ENCODE measurements around the gene GCC2.
"Not testable (repeated sequence)": the region's sequence is repeated elsewhere in the genome, so short reads cannot be mapped to it uniquely, and the experiment has no call there.

The GCC2 gene

DNA sequence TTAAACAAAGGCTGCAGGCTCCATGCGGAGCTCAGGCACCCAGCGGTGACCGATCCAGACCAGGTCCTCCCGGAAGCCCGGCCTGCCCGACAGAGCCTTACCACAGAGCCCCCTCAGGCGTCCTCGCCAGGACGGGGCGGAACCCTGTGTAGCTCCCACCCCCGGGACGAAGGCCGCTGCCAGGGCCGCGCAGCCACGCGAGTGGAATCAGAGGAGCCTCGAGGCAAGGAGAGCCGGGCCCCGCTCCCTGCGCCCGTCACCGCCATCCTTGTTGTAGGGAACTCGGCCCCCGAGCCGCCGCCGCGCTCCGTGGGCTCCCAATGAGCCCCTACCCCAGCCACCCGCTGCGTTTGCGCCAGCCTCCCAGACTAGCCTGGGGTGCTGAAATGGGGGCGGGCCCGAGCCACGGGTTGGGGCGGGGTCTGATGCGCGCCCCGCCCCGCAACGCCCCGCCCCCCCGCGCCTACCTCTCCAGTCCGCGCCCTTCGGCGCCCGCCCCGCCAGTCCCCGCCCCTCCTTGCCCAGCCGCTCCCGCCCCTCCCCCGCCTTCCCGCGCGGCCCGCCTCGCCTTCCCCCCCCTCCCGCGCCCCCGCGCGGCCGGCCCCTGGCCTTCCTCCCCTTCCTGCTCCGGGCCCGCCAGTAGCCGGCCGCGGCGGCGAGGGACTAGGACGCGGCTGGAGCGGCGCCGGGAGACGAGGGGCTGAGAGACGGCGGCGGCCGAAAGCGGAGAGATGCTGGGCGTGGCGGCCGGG lies 85.0 kb downstream of the GCC2 start, which contains the start of gene LIMS1:
LIMS1 (plus strand) TSS at position 639 of the 752 bp plus-strand sequence; CDS start at position 732, 93 bp downstream.
- peak; percentile 69 for DNase-seq

DNA sequence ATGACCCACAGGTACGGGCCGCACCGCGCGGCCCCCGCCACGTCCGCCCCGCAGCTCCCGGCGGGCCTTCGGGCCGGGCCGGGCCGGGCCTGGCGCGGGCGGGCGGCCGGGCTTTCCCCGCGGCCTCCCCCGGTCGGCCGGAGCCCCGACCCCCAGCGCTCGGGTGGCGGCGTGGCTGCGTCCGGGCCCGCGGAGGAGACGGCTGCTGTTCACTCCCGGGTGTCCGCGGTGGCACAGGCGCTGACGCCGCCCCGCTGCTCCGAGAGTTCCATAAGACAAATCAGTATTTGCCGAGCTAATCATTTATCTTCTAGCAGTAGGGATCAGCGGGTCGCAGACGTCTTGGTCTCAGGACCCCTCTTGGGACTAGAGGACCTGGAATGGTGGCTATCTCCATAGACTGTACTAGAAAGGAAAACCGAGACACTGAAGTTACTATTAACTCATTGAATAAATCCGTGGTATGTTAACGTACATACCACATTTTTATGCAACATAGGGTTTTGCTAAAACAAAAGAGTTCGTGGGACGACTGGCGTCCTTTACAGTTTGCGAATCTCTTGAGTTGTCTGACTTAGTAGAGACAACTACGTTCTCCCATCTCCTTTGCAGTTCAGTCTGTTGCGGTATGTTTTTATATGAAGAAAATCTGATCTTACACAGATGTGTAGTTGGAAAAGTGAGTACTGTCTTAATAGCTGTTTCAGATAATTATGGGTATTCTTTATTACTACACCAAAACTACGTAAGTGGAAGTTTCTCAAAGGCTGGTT lies 85.8 kb downstream of the GCC2 start:
- DNase-seq, result peak; percentile 8

DNA sequence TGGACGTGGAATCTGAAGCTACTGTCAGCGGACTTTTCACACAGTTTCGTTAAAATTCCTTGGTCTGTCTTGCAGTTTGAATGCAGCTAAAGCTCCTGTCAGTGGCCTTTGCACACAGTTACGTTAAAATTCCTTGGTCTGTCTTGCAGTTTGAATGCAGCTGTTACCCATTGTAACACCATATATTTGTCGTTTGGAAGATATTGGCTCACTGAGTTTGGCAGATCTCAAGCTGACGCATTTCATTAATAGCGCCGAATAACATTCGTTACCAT lies 86.3 kb downstream of the GCC2 start:
- DNase-seq, result no peak

DNA sequence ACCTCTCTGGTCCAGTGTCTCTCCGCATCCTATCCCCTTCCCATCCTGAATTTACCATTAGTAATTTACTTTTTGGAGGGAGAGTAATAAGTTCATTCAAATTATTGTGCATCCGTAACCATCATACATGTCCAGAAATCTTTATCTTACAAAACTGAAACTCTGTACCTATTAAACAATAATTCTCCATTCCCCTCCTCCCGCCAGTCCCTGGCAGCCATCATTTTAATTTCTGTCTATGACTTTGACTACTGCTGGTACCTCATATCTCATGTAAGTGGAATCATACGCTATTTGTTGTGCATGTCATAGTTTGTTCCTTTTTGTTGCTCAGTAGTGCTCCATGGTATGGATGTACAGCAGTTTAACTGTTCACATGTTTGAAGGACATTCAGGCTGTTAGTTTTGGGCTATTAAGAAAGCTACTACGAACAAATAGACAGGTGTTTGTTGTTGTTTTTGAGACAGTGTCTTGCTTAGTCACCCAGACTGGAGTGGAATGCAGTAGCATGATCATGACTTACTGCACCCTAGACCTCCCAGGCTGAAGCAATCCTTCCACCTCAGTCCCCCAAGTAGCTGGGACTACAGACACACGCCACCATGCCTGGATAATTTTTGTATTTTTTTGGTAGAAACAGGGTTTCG lies 87.3 kb downstream of the GCC2 start:
- no peak for DNase-seq

DNA sequence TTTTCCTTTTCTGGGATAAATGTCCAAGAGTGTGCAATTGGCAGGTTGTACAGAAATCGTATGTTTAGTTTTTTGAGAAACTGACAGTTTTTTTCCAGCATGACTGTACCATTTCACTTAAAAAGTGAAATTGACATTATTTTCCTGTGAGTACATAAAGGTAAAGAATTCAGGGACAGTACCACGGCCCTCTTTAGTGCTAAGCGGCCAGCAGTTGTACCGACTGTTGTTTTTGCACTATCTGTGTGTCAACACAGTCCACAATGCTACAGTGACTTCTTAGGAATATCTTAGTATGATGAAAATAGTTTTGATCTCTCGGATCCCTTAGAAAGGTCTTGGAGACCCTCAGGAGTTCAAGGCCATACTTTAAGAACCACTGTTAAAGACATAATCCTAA lies 87.9 kb downstream of the GCC2 start:
- DNase-seq, result no peak

DNA sequence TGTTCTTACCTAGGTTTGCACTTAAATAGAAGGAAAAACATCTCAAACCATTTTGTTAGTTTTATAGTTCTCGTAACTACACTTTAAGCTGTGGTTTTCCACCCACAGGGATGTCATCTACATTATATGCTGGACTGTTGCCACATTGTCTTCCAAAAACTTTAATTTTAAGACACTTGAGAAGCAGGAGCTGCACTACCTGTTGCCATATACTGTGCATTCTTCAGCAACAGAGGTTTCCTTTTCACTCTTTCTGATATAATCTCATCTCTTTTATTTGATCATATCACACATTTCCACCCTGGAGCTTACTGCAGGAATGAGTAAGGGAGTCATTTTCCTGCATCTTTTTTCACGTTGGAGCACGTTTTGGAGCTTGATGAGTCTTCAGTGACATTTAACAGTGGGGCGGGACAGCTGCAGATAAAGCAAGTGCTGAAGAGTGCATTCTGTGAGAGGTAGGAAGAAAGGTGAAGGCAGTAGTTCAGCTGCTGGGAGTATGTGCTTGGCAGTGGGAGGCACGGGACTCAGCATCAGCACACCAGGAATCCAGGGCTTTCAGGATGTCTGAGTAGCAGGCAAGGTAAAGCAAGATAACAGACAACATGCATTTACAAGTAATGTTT lies 89.1 kb downstream of the GCC2 start:
- no peak for DNase-seq

DNA sequence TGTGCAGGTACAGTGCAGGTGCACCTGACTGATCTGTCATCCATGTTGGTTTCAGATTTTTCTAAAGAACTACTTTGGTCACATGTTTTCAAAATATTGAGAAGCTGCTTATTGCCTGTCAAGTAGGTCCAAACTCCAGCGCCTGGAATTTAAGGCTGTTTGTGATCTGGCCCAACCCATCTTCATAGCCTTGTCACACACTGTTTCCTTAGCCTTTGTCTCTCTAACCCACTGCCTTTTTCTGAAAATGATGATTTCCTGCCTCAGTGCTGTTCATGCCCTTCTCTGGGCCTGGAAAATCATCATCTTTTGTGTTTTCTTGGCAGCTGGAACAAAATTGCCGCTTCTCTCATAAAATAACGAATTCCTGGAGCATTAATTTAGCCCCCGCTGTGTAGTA lies 92.4 kb downstream of the GCC2 start:
- DNase-seq, result no peak

DNA sequence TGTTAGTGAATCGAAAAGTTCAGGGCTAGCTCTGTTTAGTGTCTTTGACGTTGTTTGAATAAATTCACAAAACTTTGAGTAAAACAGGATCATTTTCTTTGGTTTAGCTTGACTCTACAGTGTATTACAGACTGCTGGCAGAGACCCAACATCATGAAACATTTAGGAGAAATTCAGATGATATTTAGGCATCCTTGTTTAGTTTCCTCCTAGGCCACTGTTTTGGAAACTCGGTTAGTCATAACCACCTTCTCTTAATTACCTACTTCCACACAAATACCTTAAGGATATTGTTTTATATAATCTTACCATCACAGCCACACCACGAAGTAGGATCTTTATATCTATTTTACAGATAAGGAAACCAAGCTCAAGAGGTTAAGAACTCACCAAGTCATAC lies 93.1 kb downstream of the GCC2 start:
- no peak for DNase-seq

DNA sequence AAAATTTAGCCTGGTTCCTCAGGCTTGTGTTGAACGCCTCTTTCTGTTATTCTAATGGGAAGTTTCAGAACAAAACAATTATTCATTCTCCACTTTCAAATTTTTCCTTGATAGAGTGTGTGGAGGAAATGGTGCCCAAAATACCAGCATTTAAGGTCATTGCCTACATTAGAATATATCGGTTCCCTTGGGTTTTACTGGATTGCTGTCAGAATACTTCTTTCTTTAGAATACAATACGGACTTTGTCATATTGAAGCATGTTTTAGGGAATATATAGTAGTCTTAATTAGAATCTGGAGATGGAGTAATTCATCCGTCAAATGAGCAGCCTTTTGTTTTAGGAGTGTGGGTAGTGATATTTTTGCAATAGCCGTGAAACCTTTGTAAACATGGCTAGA lies 98.6 kb downstream of the GCC2 start:
- no peak for DNase-seq

DNA sequence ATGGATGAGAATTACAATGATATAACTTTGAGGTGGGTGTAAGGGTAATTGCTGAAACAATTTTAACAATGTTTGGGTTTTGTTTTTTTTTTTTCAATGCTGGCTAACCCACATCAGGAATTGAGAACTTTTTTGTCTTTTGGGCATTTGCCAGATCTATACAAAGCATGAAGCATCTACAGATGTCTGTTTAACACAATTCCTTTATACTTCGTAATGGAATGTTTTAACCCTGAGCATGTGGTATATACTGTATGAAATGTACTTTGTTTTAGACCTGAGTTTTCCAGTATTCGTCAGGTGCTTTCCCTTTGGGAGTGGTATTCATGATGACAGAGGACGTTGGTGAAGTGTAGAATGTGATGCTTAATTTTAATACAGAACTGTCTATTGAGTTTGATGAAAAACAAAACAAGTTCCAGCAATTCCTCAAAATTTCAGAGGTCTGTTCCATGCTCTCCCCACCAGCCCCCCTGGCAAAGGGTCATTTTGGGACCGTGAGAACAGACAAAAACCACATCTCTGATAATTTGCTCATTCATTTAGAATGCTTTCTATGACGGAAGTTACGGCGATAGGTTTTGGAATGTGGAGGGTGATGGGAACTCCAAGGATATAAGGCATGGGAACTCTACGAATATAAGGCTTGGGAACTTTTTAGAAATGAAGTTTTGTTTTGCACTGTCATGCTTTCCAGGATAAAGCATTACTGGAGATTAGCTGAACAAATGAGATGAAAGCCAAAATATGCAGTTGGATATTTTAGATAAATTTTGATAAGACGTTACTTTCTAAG lies 99.4 kb downstream of the GCC2 start:
- no peak for DNase-seq

DNA sequence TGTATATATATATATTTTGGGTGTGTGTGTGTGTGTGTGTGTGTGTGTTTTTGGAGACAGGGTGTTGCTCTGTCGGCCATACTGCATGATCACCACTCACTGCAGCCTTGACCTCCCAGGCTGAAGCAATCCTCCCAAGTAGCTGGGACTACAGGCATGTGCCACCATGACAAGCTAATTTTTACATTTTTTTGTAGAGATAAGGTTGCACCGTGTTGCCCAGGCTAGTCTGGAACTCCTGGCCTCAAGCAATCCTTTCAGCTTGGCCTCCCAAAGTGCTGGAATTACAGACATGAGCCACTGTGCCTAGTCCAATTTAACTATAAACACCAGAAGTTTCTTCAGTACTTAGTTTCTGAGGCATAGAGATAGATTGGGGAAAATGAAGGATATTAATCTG lies 103.6 kb downstream of the GCC2 start:
- DNase-seq, result no peak

DNA sequence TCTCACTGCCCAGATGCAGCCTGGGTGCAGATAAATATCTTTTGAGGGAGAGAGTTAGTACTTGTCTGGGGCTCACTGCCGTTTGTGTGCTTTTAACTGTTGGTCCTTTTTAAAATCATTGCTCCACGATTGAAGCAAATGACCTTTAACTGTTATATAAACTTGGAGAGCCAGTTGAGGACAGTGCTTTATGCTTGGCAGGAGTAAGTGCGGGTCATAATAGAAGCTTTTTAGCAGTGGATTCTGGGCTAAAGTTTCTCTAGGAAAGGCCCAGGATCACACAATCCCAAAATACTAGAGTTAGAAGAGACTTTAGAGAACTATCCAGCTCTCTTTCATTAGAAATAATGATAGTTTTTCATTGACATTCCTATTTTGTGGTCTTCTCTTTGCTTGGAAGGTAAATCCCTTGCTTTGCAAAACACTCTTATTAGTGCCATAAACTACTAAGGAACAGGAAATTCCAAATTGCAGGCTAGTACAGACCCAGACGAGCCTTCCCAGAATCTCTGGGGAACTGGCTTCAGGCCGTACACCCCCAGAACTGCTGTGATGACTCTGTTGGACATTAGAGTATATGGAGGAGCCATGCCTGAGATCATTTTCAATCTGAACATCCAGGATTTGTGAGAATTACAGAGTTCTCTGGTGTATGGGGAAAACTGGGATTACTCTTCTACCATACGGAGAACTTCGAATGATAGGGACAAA lies 104.4 kb downstream of the GCC2 start:
- no peak for DNase-seq

DNA sequence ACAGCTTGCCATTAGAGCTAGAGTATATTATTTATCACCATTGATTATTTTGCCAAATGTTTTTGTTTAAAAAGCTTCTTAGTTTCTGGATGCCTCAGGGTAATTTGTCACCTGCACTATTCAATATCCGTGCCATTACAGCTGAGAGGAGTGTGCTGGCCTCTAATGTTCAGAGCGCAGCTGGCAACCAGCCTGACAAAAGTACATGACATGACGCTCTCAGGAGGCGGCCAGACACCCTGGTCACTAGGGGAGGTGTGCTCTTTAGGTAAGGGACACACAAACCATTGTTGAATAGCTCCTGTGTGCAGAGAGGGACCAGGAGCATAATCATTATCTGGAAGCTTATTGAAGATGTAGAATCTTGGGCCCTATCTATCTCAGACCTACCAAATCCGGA lies 105.5 kb downstream of the GCC2 start:
- no peak for DNase-seq

DNA sequence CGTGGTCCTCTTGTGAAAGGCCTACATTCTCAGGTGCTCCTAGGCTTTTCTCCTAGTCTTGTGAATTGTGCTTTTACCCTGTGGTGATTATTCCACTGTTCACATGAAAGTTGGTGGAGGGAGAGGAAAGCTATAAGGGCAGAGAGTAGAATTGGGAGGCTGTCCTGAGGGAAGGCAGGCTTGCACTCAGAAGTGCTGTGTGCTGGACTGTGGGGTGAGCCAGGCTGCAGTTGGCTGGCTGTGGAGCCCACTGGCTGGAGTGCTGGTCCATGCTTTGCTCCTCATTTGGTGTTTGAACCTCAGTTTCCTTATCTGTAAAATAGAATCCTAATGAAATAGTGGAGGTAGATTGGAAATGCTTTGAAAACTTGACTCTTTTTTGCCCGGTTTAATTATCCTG lies 106.6 kb downstream of the GCC2 start:
- DNase-seq, result no peak

DNA sequence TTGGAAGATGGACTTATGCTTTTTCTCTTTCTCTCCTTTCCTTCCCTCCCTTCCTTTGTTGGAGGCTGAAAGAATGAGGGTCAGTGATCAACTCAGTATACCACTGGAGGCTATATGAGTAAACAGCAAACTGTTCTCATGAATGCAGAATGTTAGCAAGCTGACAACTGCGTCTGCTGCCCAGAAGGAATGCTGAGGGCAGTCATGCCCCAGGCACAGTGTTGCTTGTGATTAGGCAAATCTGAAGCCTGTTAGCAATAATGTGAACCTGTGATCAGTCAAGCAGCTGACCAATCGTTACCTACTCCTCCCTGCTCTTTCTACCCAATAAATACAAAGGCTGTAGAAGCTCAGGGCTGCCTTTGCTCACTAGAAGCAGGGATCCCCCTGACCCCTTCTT lies 107.6 kb downstream of the GCC2 start:
- not testable (repeated sequence) for DNase-seq
